NT2/D1 (cell line): ENCODE measurements around the gene RFC2.

Experiments
- SUZ12 ChIP-seq: IDR thresholded peaks from 2 replicates; pipeline ENCODE4 v1.6.1; 2011; ENCODE audit not compliant: insufficient read length, insufficient read depth; ENCODE audit errors: extremely low read depth
- YY1 ChIP-seq: IDR thresholded peaks from 2 replicates; pipeline ENCODE4 v1.6.1; 2011; ENCODE audit not compliant: insufficient read length, insufficient read depth
- ZNF274 ChIP-seq: IDR thresholded peaks from 2 replicates; pipeline ENCODE4 v1.6.1; 2011; ENCODE audit warnings: mild to moderate bottlenecking, low read depth, low read length

DNA sequence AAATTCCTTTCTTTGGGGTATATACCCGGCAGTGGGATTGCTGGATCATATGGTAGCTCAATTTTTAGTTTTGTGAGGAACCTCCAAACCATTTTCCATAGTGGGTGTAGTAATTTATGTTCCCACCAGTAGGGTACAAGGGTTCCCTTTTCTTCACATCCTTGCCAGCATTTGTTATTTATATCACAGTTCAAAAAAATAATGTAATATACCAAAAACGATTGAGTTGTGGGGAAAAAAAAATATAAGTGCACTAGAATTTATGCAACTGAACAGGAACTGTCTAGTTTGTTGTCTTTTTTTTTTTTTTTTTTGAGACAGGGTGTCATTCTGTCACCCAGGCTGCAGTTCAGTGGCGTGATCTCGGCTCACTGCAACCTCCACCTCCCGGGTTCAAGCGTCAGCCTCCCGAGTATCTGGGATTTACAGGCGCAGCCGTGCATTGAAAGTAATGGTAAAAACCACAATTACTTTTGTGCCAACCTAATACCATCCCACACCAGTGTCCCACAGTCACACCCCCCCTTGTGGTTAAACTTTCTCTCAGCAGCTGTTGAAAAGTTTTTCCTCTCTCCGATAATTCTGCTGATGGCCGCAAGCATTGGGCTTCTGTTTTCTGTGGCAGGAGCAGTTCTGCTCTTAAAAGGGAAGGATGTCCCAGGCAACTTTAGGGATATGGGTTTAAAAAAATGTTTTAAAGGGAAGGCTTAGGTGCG, 51.2 kb downstream of the RFC2 start:
- no peak for TF ChIP-seq ZNF274
- no peak for TF ChIP-seq SUZ12
- TF ChIP-seq YY1: no peak
